Measurements from ENCODE around the gene GLI2. TPM values are rescaled to one million over a fixed set of nuclear protein-coding genes. Genes with fewer than 3 reads are reported as not detected.
A peak's percentile ranks its signal among the peaks of the same experiment; 100 is the strongest.

The GLI2 gene
- polyA plus RNA-seq, 1 experiment: 5.2 TPM

GRCh38 chr2:120734930-120735651, 577 bp upstream of the GLI2 start:
- Histone ChIP-seq H3K27me3 (ENCODE audit: control insufficient read depth, insufficient read depth, low read length) (no peaks in the 10 kb centered on the region), H3K27ac (ENCODE audit: low read depth, low read length) (peak overlapping the region; percentile 68), H3K9me3 (ENCODE audit: control insufficient read depth, insufficient read depth, low read length) (peaks cover 8% of the 10 kb centered on the region; the same call in 1 of the 2 replicates), H3K4me3 (ENCODE audit: low read depth, low read length) (peak overlapping the region; percentile 84)
- POLR2A ChIA-PET: interaction anchor here (0.7 to 1.2 kb wide), 2 partner anchors 46 to 91 kb away, joined by 3 to 6 read pairs; no protein-coding TSS in a partner anchor
- DNase-seq (ENCODE audit: low read depth, low spot score): no peak
- CTCF ChIA-PET: interaction anchor here (0.6 to 2.5 kb wide), 30 partner anchors 9 to 1102 kb away, joined by 3 to 12 read pairs (median 4); no protein-coding TSS in a partner anchor
- TF ChIP-seq, protein P1, sequence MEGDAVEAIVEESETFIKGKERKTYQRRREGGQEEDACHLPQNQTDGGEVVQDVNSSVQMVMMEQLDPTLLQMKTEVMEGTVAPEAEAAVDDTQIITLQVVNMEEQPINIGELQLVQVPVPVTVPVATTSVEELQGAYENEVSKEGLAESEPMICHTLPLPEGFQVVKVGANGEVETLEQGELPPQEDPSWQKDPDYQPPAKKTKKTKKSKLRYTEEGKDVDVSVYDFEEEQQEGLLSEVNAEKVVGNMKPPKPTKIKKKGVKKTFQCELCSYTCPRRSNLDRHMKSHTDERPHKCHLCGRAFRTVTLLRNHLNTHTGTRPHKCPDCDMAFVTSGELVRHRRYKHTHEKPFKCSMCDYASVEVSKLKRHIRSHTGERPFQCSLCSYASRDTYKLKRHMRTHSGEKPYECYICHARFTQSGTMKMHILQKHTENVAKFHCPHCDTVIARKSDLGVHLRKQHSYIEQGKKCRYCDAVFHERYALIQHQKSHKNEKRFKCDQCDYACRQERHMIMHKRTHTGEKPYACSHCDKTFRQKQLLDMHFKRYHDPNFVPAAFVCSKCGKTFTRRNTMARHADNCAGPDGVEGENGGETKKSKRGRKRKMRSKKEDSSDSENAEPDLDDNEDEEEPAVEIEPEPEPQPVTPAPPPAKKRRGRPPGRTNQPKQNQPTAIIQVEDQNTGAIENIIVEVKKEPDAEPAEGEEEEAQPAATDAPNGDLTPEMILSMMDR (IDR thresholded peaks at IDR 0.05; ENCODE audit: low read depth, low read length): no peak

- Histone ChIP-seq H3K27me3 (ENCODE audit: control insufficient read depth, insufficient read depth, low read length) (no peaks in the 10 kb centered on the region), H3K4me3 (ENCODE audit: low read depth, low read length) (peak overlapping the region; percentile 84), H3K27ac (ENCODE audit: low read depth, low read length) (peak overlapping the region; percentile 91), H3K9me3 (ENCODE audit: control insufficient read depth, insufficient read depth, low read length) (peaks cover 8% of the 10 kb centered on the region; the same call in 1 of the 2 replicates)
- ChIA-PET POLR2A (interaction anchor here (0.8 to 2.8 kb wide), 7 partner anchors 16 to 132 kb away, joined by 4 to 47 read pairs (median 9); no protein-coding TSS in a partner anchor), CTCF (interaction anchor here (0.7 to 2.5 kb wide), 19 partner anchors 8 to 185 kb away, joined by 3 to 12 read pairs (median 4); no protein-coding TSS in a partner anchor)
- TF ChIP-seq, protein P1 (IDR thresholded peaks at IDR 0.05; ENCODE audit: low read depth, low read length): no peak
- DNase-seq (ENCODE audit: low read depth, low spot score): no peak
These were observed 545 bp downstream of the GLI2 start for GRCh38 chr2:120736202-120736623.

DNA sequence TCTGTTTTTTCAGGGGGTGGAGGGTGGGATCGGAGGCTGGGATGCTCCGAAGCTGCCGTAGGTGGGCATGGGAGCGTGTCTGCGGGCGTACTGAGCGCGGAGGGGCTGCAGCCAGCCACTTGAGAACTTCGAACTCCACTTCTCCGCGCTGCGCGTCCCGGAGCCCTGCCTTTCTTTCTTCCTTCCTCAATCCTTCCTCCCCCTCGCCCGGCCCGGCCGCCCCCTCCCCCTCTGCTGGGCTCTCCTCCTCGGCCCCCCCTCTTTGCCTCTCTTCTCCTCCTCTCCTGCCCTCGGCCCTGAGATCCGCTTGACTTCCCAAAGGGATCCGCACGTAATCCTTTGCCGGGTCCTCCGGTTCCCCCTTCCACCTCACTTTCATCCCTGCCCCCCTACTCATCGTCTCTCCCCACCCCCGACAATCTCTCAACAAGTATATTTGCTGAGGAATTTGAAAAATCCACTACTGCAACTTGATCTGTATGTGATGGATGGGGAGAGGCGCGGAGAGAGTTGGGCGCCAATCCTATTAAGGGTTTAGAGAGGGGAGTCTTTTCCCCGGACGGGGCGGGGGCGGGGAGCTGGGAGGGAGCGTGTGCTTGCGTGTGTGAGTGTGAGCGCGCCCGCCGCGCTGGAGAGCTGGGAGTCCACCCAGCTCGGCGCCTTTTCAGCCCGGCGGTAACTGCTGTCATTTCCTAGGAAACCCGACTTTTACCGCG, 1.1 kb downstream of the GLI2 start:
- Histone ChIP-seq H3K27ac (ENCODE audit: low read depth, low read length) (peak overlapping the region; percentile 91), H3K4me3 (ENCODE audit: low read depth, low read length) (peak overlapping the region; percentile 84), H3K27me3 (ENCODE audit: control insufficient read depth, insufficient read depth, low read length) (no peaks in the 10 kb centered on the region), H3K9me3 (ENCODE audit: control insufficient read depth, insufficient read depth, low read length) (peaks cover 8% of the 10 kb centered on the region; the same call in 1 of the 2 replicates)
- POLR2A ChIA-PET: interaction anchor here (0.6 to 2.8 kb wide), 17 partner anchors 9 to 338 kb away, joined by 3 to 47 read pairs (median 4); no protein-coding TSS in a partner anchor
- peak; percentile 81 for DNase-seq (ENCODE audit: low read depth, low spot score)
- CTCF ChIA-PET: interaction anchor here (0.6 to 2.5 kb wide), 9 partner anchors 16 to 396 kb away, joined by 3 to 11 read pairs (median 4); no protein-coding TSS in a partner anchor
- TF ChIP-seq, protein P1 (IDR thresholded peaks at IDR 0.05; ENCODE audit: low read depth, low read length): no peak

DNA sequence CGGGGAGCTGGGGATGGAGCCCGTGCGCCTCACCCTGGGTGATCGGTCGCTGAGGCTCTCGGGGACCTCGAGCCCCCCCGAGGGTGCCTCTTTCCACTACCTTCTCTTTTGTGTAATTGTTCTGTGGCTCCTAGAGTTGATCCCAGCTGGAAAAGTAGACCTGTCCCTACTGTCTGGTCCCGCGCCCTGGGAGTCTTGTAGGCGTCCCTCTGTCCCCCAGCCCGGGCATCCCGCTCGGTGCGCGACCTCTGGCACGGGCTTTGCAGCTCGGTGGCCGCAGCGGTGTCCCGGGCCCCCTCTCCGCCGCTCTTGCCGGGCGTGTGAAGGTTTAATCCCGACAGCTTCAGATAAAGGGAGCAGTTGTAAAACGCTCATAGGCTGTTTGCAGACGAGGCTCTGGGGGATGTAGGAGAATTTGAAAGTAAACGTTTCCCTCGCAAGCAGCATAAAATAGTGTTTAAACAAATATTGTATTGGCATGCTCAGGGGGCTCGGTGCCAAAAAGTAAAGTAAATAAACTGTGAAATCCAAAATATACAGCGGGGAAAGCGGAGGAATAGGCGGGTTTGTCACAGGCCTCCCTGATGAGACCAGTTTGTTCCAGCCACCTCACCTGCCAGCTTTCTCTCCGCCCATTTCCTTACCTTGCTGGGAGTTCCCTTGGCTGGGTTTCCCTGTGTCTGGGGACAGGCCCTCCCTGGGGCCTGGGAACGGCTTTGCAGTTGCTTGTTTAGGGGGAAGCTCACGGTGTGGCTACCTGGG, 1.9 kb downstream of the GLI2 start:
- H3K27me3 ChIP-seq (ENCODE audit: control insufficient read depth, insufficient read depth, low read length): no peaks in the 10 kb centered on the region
- peak overlapping the region; percentile 91 for H3K27ac ChIP-seq (ENCODE audit: low read depth, low read length)
- ChIA-PET POLR2A (interaction anchor here (0.6 to 2.8 kb wide), 16 partner anchors 8 to 337 kb away, joined by 3 to 47 read pairs (median 4); no protein-coding TSS in a partner anchor), CTCF (interaction anchor here (0.6 to 1.1 kb wide), 5 partner anchors 28 to 395 kb away, joined by 3 to 5 read pairs (median 4); no protein-coding TSS in a partner anchor)
- H3K9me3 ChIP-seq (ENCODE audit: control insufficient read depth, insufficient read depth, low read length): peaks cover 8% of the 10 kb centered on the region; the same call in 1 of the 2 replicates
- TF ChIP-seq, protein P1 (IDR thresholded peaks at IDR 0.05; ENCODE audit: low read depth, low read length): no peak
- DNase-seq (ENCODE audit: low read depth, low spot score): no peak
- peak overlapping the region; percentile 84 for H3K4me3 ChIP-seq (ENCODE audit: low read depth, low read length)

Data from AG04450 (cell line).